ENCODE results near the gene GLOD4.
"Not testable (repeated sequence)": the region's sequence is repeated elsewhere in the genome, so short reads cannot be mapped to it uniquely, and the experiment has no call there.

GLOD4 gene

GRCh38 chr17:802481-802880 lies 20.4 kb upstream of the GLOD4 start:
- no peak for DNase-seq

- DNase-seq: no peak
Observed at GRCh38 chr17:801660-802059, 19.6 kb upstream of the GLOD4 start.

- no peak for DNase-seq
Observed at GRCh38 chr17:800446-801242, 18.6 kb upstream of the GLOD4 start.

GRCh38 chr17:799261-799660 lies 17.2 kb upstream of the GLOD4 start:
- DNase-seq: no peak

GRCh38 chr17:798246-798645 lies 16.2 kb upstream of the GLOD4 start:
- no peak for DNase-seq

GRCh38 chr17:797236-797840 lies 15.3 kb upstream of the GLOD4 start:
- DNase-seq: no peak

- DNase-seq: no peak
Observed at GRCh38 chr17:796609-797008, 14.5 kb upstream of the GLOD4 start.

- DNase-seq: no peak
Observed at GRCh38 chr17:795721-796120, 13.6 kb upstream of the GLOD4 start.

- no peak for DNase-seq
Observed at GRCh38 chr17:795276-795675, 13.2 kb upstream of the GLOD4 start.

- peak; percentile 15 to 38 for DNase-seq
Observed at GRCh38 chr17:794876-795275, 12.8 kb upstream of the GLOD4 start.

GRCh38 chr17:792277-792676 lies 10.2 kb upstream of the GLOD4 start:
- no peak for DNase-seq

GRCh38 chr17:791829-792228 lies 9.7 kb upstream of the GLOD4 start:
- DNase-seq: no peak

- not testable (repeated sequence) for DNase-seq
Observed at GRCh38 chr17:790874-791247, 8.8 kb upstream of the GLOD4 start.

- DNase-seq: not testable (repeated sequence)
Observed at GRCh38 chr17:789931-790873, 8.1 kb upstream of the GLOD4 start.

- DNase-seq: no peak
Observed at GRCh38 chr17:789160-789840, 7.2 kb upstream of the GLOD4 start.

- no peak for DNase-seq
Observed at GRCh38 chr17:788551-788950, 6.5 kb upstream of the GLOD4 start.

- no peak for DNase-seq
Observed at GRCh38 chr17:787641-788221, 5.7 kb upstream of the GLOD4 start.

- not testable (repeated sequence) for DNase-seq
Observed at GRCh38 chr17:785901-786300, 3.8 kb upstream of the GLOD4 start.

- no peak for DNase-seq
Observed at GRCh38 chr17:784143-784542, 2.1 kb upstream of the GLOD4 start.

GRCh38 chr17:778096-778495 lies 4.0 kb downstream of the GLOD4 start:
- DNase-seq: no peak

- no peak for DNase-seq
Observed at GRCh38 chr17:774313-774584, 7.8 kb downstream of the GLOD4 start.

GRCh38 chr17:773467-774312 lies 8.4 kb downstream of the GLOD4 start:
- DNase-seq: no peak
